ENCODE results near the gene SMPX.

DNA sequence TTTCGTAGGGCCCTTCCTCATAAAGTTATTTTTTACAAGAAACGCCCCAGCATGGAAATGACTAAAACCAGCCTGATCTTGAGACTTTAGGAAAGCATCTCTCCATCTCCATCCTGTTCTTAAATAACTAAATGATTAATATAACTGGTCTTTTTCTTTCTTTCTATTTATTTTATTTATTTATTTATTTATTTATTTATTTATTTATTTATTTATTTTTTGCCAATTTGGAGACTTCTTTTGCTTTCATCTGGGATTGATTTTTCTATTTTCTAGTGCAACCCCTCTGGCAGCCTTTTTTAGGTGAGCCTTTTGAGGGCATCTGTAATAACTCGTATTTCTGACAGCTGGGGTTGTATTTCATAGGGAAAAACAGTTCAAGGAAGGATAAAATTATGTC, 98.6 kb downstream of the SMPX start:
- TF ChIP-seq, protein P1, sequence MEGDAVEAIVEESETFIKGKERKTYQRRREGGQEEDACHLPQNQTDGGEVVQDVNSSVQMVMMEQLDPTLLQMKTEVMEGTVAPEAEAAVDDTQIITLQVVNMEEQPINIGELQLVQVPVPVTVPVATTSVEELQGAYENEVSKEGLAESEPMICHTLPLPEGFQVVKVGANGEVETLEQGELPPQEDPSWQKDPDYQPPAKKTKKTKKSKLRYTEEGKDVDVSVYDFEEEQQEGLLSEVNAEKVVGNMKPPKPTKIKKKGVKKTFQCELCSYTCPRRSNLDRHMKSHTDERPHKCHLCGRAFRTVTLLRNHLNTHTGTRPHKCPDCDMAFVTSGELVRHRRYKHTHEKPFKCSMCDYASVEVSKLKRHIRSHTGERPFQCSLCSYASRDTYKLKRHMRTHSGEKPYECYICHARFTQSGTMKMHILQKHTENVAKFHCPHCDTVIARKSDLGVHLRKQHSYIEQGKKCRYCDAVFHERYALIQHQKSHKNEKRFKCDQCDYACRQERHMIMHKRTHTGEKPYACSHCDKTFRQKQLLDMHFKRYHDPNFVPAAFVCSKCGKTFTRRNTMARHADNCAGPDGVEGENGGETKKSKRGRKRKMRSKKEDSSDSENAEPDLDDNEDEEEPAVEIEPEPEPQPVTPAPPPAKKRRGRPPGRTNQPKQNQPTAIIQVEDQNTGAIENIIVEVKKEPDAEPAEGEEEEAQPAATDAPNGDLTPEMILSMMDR (optimal IDR thresholded peaks at IDR 0.05 in 1 of 3, IDR thresholded peaks at IDR 0.05 in 1 of 3, conservative IDR thresholded peaks at IDR 0.05 in 1 of 3; ENCODE audit: extremely low read depth in 1 of 3, insufficient read depth in 2 of 3, low read length in 3 of 3): no peak
- no peak for TF ChIP-seq EZH2 (IDR thresholded peaks at IDR 0.05; ENCODE audit: low read length)
